SH-SY5Y (cell line): Measurements from ENCODE around the gene ETFA.

Experiments
- GATA2 ChIP-seq: IDR thresholded peaks from 2 replicates; pipeline ENCODE4 v1.6.1; 2011; ENCODE audit warnings: mild to moderate bottlenecking, low read depth, low read length
- GATA3 ChIP-seq: IDR thresholded peaks from 2 replicates; pipeline ENCODE4 v1.6.1; 2011; ENCODE audit warnings: low read depth, mild to moderate bottlenecking, low read length, moderate library complexity

The ETFA gene

GRCh38 chr15:76177491-76178040 is 133.7 kb downstream of the ETFA start:
- TF ChIP-seq GATA3 (no peak), GATA2 (no peak)

- no peak for TF ChIP-seq GATA2
- TF ChIP-seq GATA3, result no peak
Observed at GRCh38 chr15:76176487-76177085, 134.7 kb downstream of the ETFA start.

GRCh38 chr15:76176059-76176458 is 135.2 kb downstream of the ETFA start:
- TF ChIP-seq GATA2 (no peak), GATA3 (no peak)

GRCh38 chr15:76175442-76175841 is 135.8 kb downstream of the ETFA start:
- no peak for TF ChIP-seq GATA2

- no peak for TF ChIP-seq GATA3
- no peak for TF ChIP-seq GATA2
Observed at GRCh38 chr15:76174654-76175053, 136.6 kb downstream of the ETFA start.

- TF ChIP-seq GATA2 (no peak), GATA3 (no peak)
Observed at GRCh38 chr15:76173317-76173834, 137.9 kb downstream of the ETFA start.

GRCh38 chr15:76172782-76173181 is 138.5 kb downstream of the ETFA start:
- no peak for TF ChIP-seq GATA2
- TF ChIP-seq GATA3, result no peak

GRCh38 chr15:76169911-76170800 is 141.1 kb downstream of the ETFA start:
- no peak for TF ChIP-seq GATA3
- no peak for TF ChIP-seq GATA2

- TF ChIP-seq GATA3 (no peak), GATA2 (no peak)
Observed at GRCh38 chr15:76169018-76169417, 142.3 kb downstream of the ETFA start.

- TF ChIP-seq GATA3, result no peak
Observed at GRCh38 chr15:76168237-76168984, 142.9 kb downstream of the ETFA start.

- TF ChIP-seq GATA2 (no peak), GATA3 (no peak)
Observed at GRCh38 chr15:76165951-76166350, 145.3 kb downstream of the ETFA start.
